DMS53 treated with DMSO at 0.1 percent for 48 hours (cell line): ENCODE measurements around the gene ELP4.
"Not testable (repeated sequence)": the region's sequence is repeated elsewhere in the genome, so short reads cannot be mapped to it uniquely, and the experiment has no call there.

Experiments
- DNase-seq: peaks from one replicate; lab custom pipeline; 2025; ENCODE audit not compliant: unreplicated experiment; lab: John Stamatoyannopoulos, UW

Gene ELP4

DNA sequence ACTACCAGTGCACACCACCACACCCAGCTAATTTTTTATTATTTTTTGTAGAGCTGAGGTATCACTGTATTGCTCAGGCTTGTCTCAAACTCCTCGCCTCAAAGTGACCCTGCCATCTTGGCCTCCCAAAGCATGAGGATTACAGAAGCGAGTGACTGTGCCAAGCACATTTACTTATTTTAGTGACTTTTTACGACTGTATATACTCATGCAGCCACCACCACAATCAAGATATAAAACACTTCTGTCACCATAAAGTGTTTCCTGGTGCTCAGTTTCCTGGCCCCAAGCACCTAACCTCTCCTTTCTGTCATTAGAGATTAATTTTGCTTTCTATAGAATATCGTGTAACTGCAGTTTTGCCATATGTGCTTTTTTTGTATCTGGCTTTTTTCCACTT is 25.9 kb downstream of the ELP4 start:
- DNase-seq, result no peak

DNA sequence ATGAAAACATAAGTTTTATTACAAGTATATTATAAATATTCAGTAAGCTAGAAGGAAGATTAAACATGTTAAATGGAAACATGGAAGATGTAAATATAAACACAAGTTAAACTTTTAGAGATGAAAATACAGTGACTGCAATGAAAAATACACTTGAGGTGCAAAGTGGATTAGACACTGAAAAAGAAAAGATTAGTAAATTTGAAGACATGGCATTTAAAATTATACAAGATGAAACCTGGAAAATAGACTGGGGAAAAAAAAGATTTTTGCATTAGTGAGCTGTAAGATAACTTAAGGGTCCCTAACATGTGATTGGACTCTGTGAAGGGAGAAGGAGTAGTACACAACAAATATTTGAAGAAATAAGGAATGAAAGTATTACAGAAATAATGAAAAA is 33.3 kb downstream of the ELP4 start:
- no peak for DNase-seq

GRCh38 chr11:31555938-31556337 is 46.4 kb downstream of the ELP4 start:
- no peak for DNase-seq

DNA sequence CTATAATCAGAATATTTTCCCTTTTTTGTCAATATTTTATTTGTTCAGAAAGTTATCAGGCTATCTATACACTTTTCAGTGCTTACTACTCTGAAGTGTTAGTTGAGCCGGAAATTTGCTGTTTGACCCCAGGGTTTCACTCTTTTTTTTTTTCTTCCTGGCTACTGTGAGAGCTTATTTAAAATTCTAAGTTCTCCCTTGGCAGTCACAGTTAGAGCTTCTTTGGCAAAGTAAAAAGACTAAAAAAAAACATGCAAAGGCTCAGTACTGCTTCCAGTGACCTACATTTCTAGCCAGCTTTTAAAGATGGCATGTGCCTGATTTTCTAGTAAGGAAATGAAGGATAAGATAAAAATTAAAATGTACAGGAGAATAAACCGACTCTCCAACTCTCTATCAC is 48.4 kb downstream of the ELP4 start:
- no peak for DNase-seq

GRCh38 chr11:31560842-31561476 is 51.4 kb downstream of the ELP4 start:
- DNase-seq, result no peak

GRCh38 chr11:31564517-31564916 is 55.0 kb downstream of the ELP4 start:
- DNase-seq, result not testable (repeated sequence)

GRCh38 chr11:31574133-31574532 is 64.6 kb downstream of the ELP4 start:
- DNase-seq, result not testable (repeated sequence)

GRCh38 chr11:31575764-31576163 is 66.2 kb downstream of the ELP4 start:
- DNase-seq, result not testable (repeated sequence)

DNA sequence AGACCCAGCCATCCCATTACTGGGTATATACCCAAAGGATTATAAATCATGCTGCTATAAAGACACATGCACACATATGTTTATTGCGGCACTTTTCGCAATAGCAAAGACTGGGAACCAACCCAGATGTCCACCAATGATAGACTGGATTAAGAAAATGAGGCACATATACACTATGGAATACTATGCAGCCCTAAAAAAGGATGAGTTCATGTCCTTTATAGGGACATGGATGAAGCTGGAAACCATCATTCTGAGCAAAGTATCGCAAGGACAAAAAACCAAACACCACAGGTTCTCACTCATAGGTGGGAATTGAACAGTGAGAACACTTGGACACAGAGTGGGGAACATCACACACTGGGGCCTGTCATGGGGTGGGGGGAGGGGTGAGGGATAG is 69.8 kb downstream of the ELP4 start:
- DNase-seq, result not testable (repeated sequence)

DNA sequence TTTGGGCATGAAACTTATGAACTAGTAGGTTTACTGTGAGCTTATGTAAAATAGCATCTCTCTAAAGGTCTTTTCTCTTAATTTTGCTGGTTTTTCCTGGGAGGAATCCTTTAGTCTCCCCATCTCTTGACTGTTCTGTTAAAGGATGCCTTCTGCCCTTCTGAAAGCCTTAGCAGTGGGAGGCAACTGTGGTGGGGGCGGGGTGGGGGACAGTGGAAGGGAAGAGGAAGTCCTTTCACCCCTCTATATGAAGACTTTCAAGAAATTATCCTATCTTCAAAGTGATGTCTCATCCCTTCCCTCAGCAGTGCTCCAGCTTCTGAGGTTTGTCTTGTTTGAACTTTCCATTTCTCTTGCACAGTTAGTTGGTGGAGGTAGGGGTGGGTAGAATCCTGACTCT is 73.1 kb downstream of the ELP4 start:
- no peak for DNase-seq

DNA sequence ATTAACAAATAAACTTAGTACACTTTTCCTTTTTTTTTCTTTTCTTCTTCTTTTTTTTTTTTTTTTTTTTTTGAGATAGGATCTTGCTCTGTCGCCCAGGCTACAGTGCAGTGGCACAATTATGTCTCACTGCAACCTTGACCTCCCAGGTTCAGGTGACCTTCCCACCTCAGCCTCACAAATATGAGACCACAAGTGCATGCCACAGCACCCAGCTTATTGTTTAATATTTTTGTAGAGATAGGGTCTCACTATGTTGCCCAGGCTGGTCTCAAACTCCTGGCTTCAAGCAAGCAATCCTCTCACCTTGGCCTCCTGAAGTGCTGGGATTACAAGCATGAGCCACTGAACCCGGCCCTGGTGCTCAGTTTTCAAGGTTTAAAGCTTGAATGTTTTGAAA is 88.9 kb downstream of the ELP4 start:
- no peak for DNase-seq

DNA sequence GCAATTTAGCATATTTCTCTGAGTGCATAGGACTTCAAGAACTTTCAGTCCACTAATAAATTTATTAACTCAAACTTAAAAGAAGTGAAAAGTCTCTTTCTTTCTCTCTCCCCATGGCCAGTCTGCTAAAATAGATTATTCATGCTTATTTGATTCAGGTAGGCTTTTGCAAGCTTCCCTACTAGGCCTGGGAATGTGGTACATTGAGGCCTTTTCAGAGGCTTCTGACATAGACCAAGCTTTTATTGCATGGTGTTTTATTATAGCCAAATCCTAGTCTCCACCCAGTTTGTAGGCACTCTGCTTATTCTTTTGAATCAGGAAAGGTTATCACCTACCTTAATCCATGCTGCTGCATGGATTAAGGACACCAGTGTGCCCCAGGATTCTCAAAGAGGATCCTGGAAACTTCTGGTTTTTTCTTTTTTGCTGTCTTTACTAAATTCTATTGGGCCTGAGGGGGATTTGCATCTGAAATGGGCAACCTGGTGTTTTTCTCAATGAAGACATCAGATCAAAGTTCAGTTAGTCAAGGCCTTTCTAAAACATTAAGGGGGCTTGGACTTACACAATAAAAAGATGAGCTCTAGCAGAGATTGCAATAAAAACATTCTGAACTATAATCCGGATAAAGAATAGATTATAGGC is 92.2 kb downstream of the ELP4 start:
- DNase-seq, result no peak

DNA sequence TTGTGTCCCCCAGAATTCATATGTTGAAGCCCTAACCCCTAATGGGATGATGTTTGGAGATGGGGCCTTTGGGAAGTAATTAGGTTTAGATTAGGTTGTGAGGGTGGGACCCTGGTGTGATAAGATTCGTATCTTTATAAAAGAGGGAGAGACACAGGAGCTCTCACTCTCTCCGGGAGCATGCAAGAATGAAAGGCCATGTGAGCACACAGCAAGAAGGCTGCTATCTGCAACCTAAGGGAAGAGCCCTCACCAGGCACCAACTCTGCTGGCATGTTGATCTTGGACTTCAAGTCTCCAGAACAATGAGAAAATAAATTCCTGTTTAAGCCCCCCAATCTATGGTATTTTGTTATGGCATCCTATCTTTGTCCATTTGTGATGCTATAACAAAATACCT is 97.3 kb downstream of the ELP4 start:
- DNase-seq, result no peak

- DNase-seq, result no peak
Measured at GRCh38 chr11:31607914-31608313, 98.3 kb downstream of the ELP4 start.

- DNase-seq, result no peak
Measured at GRCh38 chr11:31608995-31609394, 99.4 kb downstream of the ELP4 start.

GRCh38 chr11:31610544-31610943 is 101.0 kb downstream of the ELP4 start:
- DNase-seq, result no peak

GRCh38 chr11:31617246-31617645 is 107.7 kb downstream of the ELP4 start:
- no peak for DNase-seq

GRCh38 chr11:31619980-31620379 is 110.4 kb downstream of the ELP4 start:
- no peak for DNase-seq

DNA sequence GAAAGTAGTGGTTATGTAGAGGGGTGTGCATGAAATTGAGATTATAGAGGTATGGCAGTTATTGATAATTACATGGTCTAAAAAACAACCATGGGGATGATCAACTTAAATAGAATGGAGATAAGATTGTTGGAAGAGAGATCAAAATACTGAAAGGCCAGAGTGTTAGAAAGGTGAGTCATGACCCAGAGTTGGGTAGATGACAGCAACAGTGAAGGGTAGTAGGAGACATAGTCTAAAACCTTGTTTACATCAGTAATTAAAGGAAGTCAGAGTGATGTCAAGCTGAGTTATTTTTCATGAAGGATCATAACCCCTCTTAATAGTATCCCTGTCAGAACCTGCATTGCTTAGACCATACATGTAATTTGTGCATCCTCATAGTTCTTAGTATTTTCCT is 110.9 kb downstream of the ELP4 start:
- DNase-seq, result no peak

GRCh38 chr11:31625868-31626267 is 116.3 kb downstream of the ELP4 start:
- no peak for DNase-seq

DNA sequence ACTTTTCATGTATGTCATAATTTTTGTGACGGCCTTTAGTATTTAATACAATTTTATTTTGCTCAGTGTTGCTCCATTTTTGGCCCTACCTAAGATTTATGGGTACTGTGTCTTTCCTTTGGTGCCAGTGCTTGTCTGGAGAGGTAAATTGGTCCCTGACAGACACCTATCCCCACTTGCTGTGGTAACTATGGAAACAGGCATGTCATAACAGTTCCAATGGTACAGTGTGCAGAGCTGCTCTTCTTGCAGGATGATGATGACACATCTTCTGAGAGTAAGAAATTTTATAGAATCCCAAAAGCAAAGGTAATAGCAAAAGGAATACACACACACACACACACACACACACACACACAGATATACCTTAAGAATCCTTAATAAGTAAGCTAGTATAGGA is 118.5 kb downstream of the ELP4 start:
- DNase-seq, result no peak

- no peak for DNase-seq
Measured at GRCh38 chr11:31636983-31637382, 127.4 kb downstream of the ELP4 start.

DNA sequence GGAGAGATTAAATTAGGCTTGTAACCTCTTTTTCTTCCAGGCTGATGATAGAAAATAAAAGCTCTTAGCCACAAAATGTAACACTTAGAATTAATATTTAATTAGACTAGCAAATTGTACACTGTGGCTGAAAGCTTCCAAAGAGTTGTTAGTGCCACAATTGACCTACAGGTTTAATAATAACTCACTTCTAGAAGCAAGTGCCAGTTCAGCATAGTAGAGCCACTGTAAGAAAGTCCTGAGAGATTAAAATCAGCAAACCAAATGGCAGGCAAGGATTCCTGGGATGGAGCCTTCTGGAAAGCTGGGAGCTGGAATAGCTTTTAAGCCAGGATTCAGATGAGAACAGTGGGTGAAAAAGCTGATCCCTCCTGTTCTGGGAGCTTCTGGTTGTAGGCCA is 131.0 kb downstream of the ELP4 start:
- DNase-seq, result no peak
